ENCODE results near the gene CRIM1.

The CRIM1 gene

GRCh38 chr2:36394804-36395203 lies 39.2 kb downstream of the CRIM1 start:
- DNase-seq (ENCODE audit: low read depth in 2 of 2), result no peak

- DNase-seq (ENCODE audit: low read depth in 2 of 2), result no peak
Observed at GRCh38 chr2:36395866-36396265, 40.3 kb downstream of the CRIM1 start.

- DNase-seq (ENCODE audit: low read depth in 2 of 2), result no peak
Observed at GRCh38 chr2:36396878-36397539, 41.4 kb downstream of the CRIM1 start.

- DNase-seq (ENCODE audit: low read depth in 2 of 2), result no peak
Observed at GRCh38 chr2:36397728-36398413, 42.3 kb downstream of the CRIM1 start.

DNA sequence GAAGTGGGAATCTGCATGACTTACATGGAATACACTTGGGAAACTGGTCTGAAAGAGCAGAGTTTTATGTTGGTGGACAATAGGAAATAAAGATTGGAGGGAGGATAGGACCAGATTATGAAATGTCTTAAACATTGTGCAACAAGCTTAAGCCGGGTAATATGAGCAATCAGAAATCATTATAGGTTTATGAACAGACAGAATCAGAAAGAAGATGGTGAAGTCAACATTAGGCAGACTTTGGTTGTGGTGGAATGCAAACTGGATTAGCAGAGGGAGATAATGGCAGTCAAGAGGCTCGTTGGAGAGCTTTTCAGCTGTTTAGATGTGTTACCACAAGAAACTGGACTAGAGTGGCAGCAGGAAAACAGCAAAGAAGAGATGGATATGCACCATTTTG lies 43.5 kb downstream of the CRIM1 start:
- DNase-seq (ENCODE audit: low read depth in 2 of 2), result no peak

DNA sequence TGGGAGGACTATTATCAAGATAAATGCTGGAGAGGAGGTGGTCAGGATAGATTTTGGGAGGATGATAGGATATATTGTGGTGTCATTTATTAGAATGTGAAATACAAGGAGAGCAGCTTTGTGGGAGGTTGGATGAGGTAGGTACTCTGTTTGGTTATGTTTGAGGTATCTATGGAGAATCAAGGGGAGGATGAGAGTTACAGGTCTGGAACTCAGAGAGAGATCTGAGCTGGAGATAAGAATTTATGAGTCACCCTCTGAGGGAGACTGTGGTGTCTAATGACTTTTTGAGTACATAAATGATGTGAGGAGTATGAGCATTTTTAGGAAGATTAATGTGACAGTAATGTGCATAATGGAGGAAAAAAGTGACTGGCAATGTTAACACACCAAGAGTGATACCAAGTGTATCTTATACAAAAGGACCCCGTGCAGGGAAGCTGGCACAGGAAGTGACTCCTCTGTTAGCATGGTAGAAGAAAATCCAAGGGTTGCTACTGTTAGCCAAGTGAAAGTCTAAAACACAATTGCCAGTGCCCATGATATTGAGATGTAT lies 48.2 kb downstream of the CRIM1 start:
- DNase-seq (ENCODE audit: low read depth in 2 of 2), result no peak

- DNase-seq (ENCODE audit: low read depth in 2 of 2), result no peak
Observed at GRCh38 chr2:36404318-36404717, 48.7 kb downstream of the CRIM1 start.

GRCh38 chr2:36404754-36405153 lies 49.2 kb downstream of the CRIM1 start:
- DNase-seq (ENCODE audit: low read depth in 2 of 2), result no peak

GRCh38 chr2:36405183-36405582 lies 49.6 kb downstream of the CRIM1 start:
- no peak for DNase-seq (ENCODE audit: low read depth in 2 of 2)

DNA sequence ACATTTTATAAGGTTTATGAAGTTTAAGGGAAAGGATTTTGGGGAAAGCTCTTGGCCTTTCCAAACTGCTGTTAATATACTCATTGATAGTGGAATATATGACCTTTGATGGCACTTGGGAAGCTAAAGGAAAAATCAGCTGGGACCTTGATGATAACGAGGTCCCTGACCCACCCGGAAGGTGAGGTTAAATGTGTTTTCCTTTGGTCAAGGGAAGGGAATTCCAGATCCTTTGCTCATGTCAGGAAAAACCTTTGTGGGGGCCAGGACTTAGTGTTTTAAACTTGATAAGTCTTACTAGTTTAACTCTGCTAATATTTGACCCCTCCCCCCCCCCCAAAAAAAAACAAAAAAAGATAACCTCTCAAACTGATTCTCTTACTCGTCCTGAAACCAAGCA lies 50.7 kb downstream of the CRIM1 start:
- no peak for DNase-seq (ENCODE audit: low read depth in 2 of 2)

DNA sequence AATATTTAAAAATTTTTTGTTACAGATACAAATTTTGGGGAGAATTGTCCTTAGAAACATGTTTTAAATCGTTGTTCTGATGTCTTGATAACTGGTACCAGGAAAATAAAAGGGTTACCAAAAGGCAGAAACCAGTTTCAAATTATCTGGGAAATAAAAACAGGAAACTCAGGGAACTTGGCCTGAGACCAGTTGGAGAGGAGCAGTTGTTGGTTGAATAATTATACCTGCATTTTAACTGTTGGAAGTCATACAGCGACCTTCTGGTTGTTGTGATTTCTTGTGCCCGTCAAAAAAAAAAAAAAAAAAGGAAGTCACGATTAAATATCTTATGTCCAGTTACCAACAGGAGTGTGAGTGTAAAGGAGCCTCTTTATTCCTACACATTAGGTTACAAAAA lies 51.8 kb downstream of the CRIM1 start:
- DNase-seq (ENCODE audit: low read depth in 2 of 2), result no peak

DNA sequence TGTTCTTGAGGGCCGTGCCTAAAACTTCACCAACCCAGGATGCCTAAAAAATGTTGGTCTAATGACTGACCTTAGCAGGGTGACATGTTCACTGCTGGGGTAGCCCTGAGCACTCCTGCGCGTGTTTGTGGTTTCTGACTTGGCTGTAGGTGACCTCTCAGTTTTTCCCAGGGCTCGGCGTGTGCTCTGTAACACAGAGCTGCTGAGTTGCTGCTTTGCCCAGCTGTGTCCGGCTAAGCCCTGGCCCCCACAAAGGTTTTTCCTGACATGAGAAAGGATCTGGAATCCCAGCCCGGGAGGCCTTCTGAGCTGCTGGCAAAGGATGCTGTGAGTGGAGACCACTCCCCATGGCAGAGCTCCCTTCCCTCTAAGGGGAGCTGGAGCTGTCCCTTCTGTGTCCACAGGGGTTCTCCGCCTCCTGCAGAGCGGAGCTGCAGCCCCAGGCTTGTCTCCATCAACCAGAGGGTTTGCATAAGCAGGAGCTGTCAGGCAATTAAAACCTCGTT lies 52.7 kb downstream of the CRIM1 start:
- DNase-seq (ENCODE audit: low read depth in 2 of 2), result no peak

- DNase-seq (ENCODE audit: low read depth in 2 of 2), result no peak
Observed at GRCh38 chr2:36409335-36409734, 53.8 kb downstream of the CRIM1 start.

DNA sequence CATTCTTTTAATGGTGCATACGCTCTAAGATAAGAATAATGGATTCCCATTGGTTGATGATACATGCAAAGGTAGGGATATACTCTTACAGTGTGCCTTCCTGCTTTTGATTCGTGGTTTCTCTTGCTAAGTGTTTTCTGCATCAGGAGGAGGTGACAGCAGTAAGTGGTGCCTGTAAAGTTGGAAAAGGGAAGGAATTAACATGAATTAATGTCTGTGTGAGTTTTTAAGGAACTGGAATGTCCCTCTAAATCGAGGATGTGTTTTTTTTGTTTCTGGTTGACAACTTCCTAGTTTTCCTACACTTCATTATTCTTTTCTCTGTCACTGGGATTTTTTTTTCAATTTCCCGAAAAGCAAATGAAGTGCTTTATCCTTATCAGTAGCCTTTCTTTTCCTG lies 54.4 kb downstream of the CRIM1 start:
- DNase-seq (ENCODE audit: low read depth in 2 of 2), result no peak

DNA sequence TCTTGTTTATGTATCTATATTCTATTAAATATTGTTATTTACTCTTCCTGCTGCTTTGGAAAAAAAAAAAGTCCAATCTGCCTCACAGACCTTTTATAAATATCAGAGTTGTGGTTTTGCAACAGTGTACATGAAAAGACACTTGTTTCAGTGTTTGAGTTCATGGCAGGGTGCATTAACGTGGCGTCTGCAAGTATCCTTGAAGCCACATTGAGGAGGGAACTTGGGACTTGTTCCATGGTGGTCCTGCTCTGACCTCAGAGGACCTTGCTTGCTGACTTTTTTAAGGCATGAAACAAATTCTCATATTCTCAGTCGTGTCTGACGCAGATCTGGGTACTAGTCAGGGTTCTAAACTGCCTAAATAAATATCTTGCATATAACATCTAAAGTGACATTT lies 55.1 kb downstream of the CRIM1 start:
- DNase-seq (ENCODE audit: low read depth in 2 of 2), result no peak

DNA sequence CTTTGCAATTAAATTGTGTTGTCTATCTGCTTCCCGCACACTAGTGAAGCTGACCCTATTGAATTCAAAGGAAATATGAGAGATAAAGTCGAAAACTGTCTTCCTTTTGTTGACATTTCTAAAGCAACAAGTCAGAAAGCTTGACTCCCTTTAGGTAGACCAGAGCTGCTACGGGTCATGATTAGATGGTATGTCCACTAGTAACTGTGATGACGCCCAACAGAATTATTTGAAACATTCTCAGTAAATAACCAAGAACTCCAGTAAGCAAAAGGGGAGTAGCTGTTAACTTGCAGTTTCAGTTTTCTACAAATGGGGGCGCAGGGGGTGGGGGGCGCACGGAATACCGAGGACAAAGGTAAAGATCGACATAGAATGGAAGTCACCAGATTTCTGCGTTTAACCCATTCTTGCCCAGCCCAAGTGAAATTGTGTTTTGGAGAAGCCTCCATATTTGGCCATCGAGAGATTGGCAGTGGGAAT lies 56.4 kb downstream of the CRIM1 start:
- no peak for DNase-seq (ENCODE audit: low read depth in 2 of 2)

DNA sequence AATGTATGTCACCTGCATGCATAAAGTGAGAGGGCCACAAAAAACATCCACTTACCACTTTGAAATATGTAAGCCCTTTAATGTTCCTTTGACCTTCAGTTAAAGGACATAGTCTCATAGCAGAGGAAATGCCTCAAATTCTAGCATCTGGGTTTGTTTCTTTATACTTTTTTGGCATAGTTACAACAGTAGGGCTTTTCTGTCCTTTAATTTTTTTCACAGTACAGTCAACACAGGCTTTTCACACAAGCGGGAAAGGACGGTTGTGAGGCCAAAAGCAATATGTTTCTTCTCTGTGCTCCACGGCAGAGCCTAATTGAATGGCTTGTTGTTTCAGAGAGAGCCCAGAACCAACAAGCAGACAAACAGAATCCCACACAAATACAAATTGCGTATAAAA lies 57.6 kb downstream of the CRIM1 start:
- DNase-seq (ENCODE audit: low read depth in 2 of 2), result no peak

DNA sequence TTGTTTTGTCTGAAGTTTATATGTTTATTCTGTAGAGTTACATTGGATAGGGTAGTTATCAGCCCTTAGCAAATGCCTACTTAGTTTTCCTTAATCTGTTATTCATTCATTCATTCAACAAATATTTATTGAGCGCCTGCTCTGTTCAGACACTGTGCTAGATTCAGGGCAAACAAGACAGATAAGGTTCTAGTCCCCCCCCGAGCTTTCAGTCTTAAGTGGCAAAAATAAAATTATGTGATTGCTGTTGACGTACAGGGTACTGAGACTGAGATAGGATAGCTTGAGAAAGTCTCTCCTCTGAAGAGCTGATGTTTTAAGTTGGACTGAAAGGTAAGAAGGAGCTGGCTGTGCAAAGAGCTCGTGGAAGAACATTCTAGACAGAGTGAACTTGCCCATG lies 58.7 kb downstream of the CRIM1 start:
- no peak for DNase-seq (ENCODE audit: low read depth in 2 of 2)

- no peak for DNase-seq (ENCODE audit: low read depth in 2 of 2)
Observed at GRCh38 chr2:36415381-36416022, 59.9 kb downstream of the CRIM1 start.

GRCh38 chr2:36416370-36417165 lies 61.0 kb downstream of the CRIM1 start:
- DNase-seq (ENCODE audit: low read depth in 2 of 2), result no peak

- DNase-seq (ENCODE audit: low read depth in 2 of 2), result no peak
Observed at GRCh38 chr2:36420569-36421181, 65.1 kb downstream of the CRIM1 start.

All from stimulated activated CD8-positive, alpha-beta memory T cell treated with anti-CD3 and anti-CD28 coated beads, Interleukin-7, amount 100 ng/mL, for 4 hours (primary cell).